Brain microvascular endothelial cell (primary cell): ENCODE results near the gene GGTA1.

Experiments
- DNase-seq: peaks from one replicate; pipeline ENCODE4 v3.0.0-alpha.2; 2020
- H3K27ac ChIP-seq: fragments of 250-450 bp; sonication (Bioruptor Pico); 2 replicates; pipeline ENCODE4 v1.5.1; 2020; ENCODE audit warnings: mild to moderate bottlenecking, moderate library complexity
- H3K27me3 ChIP-seq: fragments of 250-450 bp; sonication (Bioruptor Pico); replicated peaks from 2 replicates; pipeline ENCODE4 v1.5.1; 2020; ENCODE audit warnings: mild to moderate bottlenecking
- H3K36me3 ChIP-seq: fragments of 250-450 bp; sonication (Bioruptor Pico); replicated peaks from 2 replicates; pipeline ENCODE4 v1.5.1; 2020; ENCODE audit warnings: mild to moderate bottlenecking
- H3K4me3 ChIP-seq: 2 replicates; pipeline ENCODE4 v1.5.1; 2011; ENCODE audit warnings: low read depth, mild to moderate bottlenecking, control low read depth, low read length, moderate library complexity
- CTCF ChIP-seq: IDR thresholded peaks from 2 replicates; pipeline ENCODE4 v1.5.1; 2011; ENCODE audit warnings: low read depth, mild to moderate bottlenecking, moderate library complexity, low read length, control low read depth, inconsistent platforms; ENCODE audit errors: missing control alignments
- in situ Hi-C: cut with HindIII; loops from 2 replicates; pipeline ENCODE4 v1.10.0; 2017; ENCODE audit warnings: low sequenced_read_pairs, low pct_ligation_motif_present

GGTA1 gene

GRCh38 chr9:121495976-121496375, 3.7 kb downstream of the GGTA1 start:
- Histone ChIP-seq H3K36me3 (no peaks in the 10 kb centered on the region), H3K4me3 (no peak overlapping the region), H3K27ac (no peak overlapping the region), H3K27me3 (peaks cover 10% of the 10 kb centered on the region)
- no peak for TF ChIP-seq CTCF
- in situ Hi-C loops: no loop called here
- DNase-seq: no peak

- no peak for TF ChIP-seq CTCF
- Histone ChIP-seq H3K4me3 (no peak overlapping the region), H3K36me3 (no peaks in the 10 kb centered on the region), H3K27ac (no peak overlapping the region), H3K27me3 (peaks cover 3% of the 10 kb centered on the region)
- in situ Hi-C loops: no loop called here
- DNase-seq: no peak
Observed at GRCh38 chr9:121494192-121494591, 5.5 kb downstream of the GGTA1 start.

- TF ChIP-seq CTCF: no peak
- H3K27ac ChIP-seq: no peak overlapping the region
- H3K4me3 ChIP-seq: no peak overlapping the region
- in situ Hi-C loops: no loop called here
- no peaks in the 10 kb centered on the region for H3K27me3 ChIP-seq
- no peaks in the 10 kb centered on the region for H3K36me3 ChIP-seq
- no peak for DNase-seq
Observed at GRCh38 chr9:121491111-121491510, 8.5 kb downstream of the GGTA1 start.

GRCh38 chr9:121489344-121489743, 10.3 kb downstream of the GGTA1 start:
- no peak overlapping the region for H3K4me3 ChIP-seq
- no peaks in the 10 kb centered on the region for H3K36me3 ChIP-seq
- H3K27ac ChIP-seq: no peak overlapping the region
- TF ChIP-seq CTCF: no peak
- no peaks in the 10 kb centered on the region for H3K27me3 ChIP-seq
- in situ Hi-C loops: no loop called here
- DNase-seq: no peak

- no peaks in the 10 kb centered on the region for H3K36me3 ChIP-seq
- no peak overlapping the region for H3K27ac ChIP-seq
- H3K27me3 ChIP-seq: no peaks in the 10 kb centered on the region
- in situ Hi-C loops: no loop called here
- DNase-seq: no peak
- no peak for TF ChIP-seq CTCF
- H3K4me3 ChIP-seq: no peak overlapping the region
Observed at GRCh38 chr9:121486043-121486442, 13.6 kb downstream of the GGTA1 start.

GRCh38 chr9:121485623-121486022, 14.0 kb downstream of the GGTA1 start:
- H3K4me3 ChIP-seq: no peak overlapping the region
- TF ChIP-seq CTCF: no peak
- in situ Hi-C loops: no loop called here
- no peaks in the 10 kb centered on the region for H3K36me3 ChIP-seq
- no peak for DNase-seq
- H3K27me3 ChIP-seq: no peaks in the 10 kb centered on the region
- no peak overlapping the region for H3K27ac ChIP-seq
